ENCODE results near the gene BLTP3A. TPM values are rescaled to one million over a fixed set of nuclear protein-coding genes. Genes with fewer than 3 reads are reported as not detected.

Gene BLTP3A
- total RNA-seq, 1 experiment from 2014 or later, result 20.2 TPM

GRCh38 chr6:34795836-34796425 is 4.0 kb downstream of the BLTP3A start:
- POLR2A ChIA-PET, result no interaction called here
- ATAC-seq (no peak), DNase-seq (ENCODE audit: low read depth, low spot score) (no peak)
- Histone ChIP-seq H3K27me3 (ENCODE audit: control insufficient read depth, insufficient read depth, low read length) (no peaks in the 10 kb centered on the region), H3K9me3 (ENCODE audit: control insufficient read depth, insufficient read depth, low read depth, low read length) (no peaks in the 10 kb centered on the region), H3K4me1 (ENCODE audit: control insufficient read depth, insufficient read depth, low read length) (peaks cover 11% of the 10 kb centered on the region), H3K4me3 (ENCODE audit: low read depth in 2 of 2, low read length in 2 of 2) (no peak overlapping the region), H3K27ac (ENCODE audit: low read length) (no peak overlapping the region), H3K36me3 (ENCODE audit: control insufficient read depth, insufficient read depth, low read length) (no peaks in the 10 kb centered on the region)
- intact Hi-C loops (cut with micrococcal nuclease; ENCODE audit: unreplicated experiment) (no loop called here), in situ Hi-C loops (cut with HindIII; ENCODE audit: low pct_unique_long_range_greater_than_20kb, low sequenced_read_pairs) (no loop called here)
- BruUV-seq (replicated peaks), result no TSS peak
- CTCF ChIA-PET, result no interaction called here
- TF ChIP-seq TCF7L2 (IDR thresholded peaks at IDR 0.05; ENCODE audit: low read depth, low read length), result no peak
- TF ChIP-seq POLR2AphosphoS5 (IDR thresholded peaks at IDR 0.05; ENCODE audit: low read depth, low read length), result no peak
- no peak for TF ChIP-seq SIN3A (IDR thresholded peaks at IDR 0.05; ENCODE audit: borderline replicate concordance, insufficient read depth, low read depth, low read length)
- TF ChIP-seq REST (IDR thresholded peaks at IDR 0.05; ENCODE audit: insufficient read depth in 1 of 2, low read depth in 2 of 2, low read length in 1 of 2), result no peak
- no peak for TF ChIP-seq CTCF (IDR thresholded peaks at IDR 0.05)

GRCh38 chr6:34798057-34798456 is 6.2 kb downstream of the BLTP3A start:
- in situ Hi-C loops (cut with HindIII; ENCODE audit: low pct_unique_long_range_greater_than_20kb, low sequenced_read_pairs) (no loop called here), intact Hi-C loops (cut with micrococcal nuclease; ENCODE audit: unreplicated experiment) (no loop called here)
- POLR2A ChIA-PET, result no interaction called here
- DNase-seq (ENCODE audit: low read depth, low spot score) (no peak), ATAC-seq (no peak)
- TF ChIP-seq REST (IDR thresholded peaks at IDR 0.05; ENCODE audit: insufficient read depth in 1 of 2, low read depth in 2 of 2, low read length in 1 of 2) (no peak), SIN3A (IDR thresholded peaks at IDR 0.05; ENCODE audit: borderline replicate concordance, insufficient read depth, low read depth, low read length) (no peak), CTCF (IDR thresholded peaks at IDR 0.05) (no peak), TCF7L2 (IDR thresholded peaks at IDR 0.05; ENCODE audit: low read depth, low read length) (no peak), POLR2AphosphoS5 (IDR thresholded peaks at IDR 0.05; ENCODE audit: low read depth, low read length) (no peak)
- H3K4me3 ChIP-seq (ENCODE audit: low read depth in 2 of 2, low read length in 2 of 2), result no peak overlapping the region
- CTCF ChIA-PET, result no interaction called here
- BruUV-seq (replicated peaks), result no TSS peak
- no peaks in the 10 kb centered on the region for H3K27me3 ChIP-seq (ENCODE audit: control insufficient read depth, insufficient read depth, low read length)
- peaks cover 11% of the 10 kb centered on the region for H3K4me1 ChIP-seq (ENCODE audit: control insufficient read depth, insufficient read depth, low read length)
- no peak overlapping the region for H3K27ac ChIP-seq (ENCODE audit: low read length)
- H3K9me3 ChIP-seq (ENCODE audit: control insufficient read depth, insufficient read depth, low read depth, low read length), result no peaks in the 10 kb centered on the region
- no peaks in the 10 kb centered on the region for H3K36me3 ChIP-seq (ENCODE audit: control insufficient read depth, insufficient read depth, low read length)

Data from Panc1 (cell line).